Lower lobe of right lung (tissue), 2 donors: ENCODE measurements around the gene CIAO3. TPM values are rescaled to one million over a fixed set of nuclear protein-coding genes. Genes with fewer than 3 reads are reported as not detected.

ENCODE experiments used
- ATAC-seq, 2 donors: fragments of 200-7000 bp; cut with Tn5 transposase; one replicate each; pipeline ENCODE4 v1.9.1; 2020 to 2022; ENCODE audit warnings: mild to moderate bottlenecking in 2 of 2, moderate library complexity in 2 of 2
- DNase-seq: peaks from one replicate; pipeline ENCODE4 v3.0.0-alpha.2; 2020
- H3K27ac ChIP-seq: fragments of 200-600 bp; one replicate; pipeline ENCODE4 v1.8.0; 2022
- H3K27me3 ChIP-seq: fragments of 200-600 bp; one replicate; pipeline ENCODE4 v1.8.0; 2022; ENCODE audit warnings: low read depth
- H3K36me3 ChIP-seq: fragments of 200-600 bp; one replicate; pipeline ENCODE4 v1.8.0; 2022; ENCODE audit warnings: mild to moderate bottlenecking
- H3K4me1 ChIP-seq: fragments of 200-600 bp; one replicate; pipeline ENCODE4 v1.8.0; 2022
- H3K4me3 ChIP-seq: fragments of 200-600 bp; one replicate; pipeline ENCODE4 v1.8.0; 2022; ENCODE audit warnings: mild to moderate bottlenecking
- H3K9me3 ChIP-seq: fragments of 200-600 bp; one replicate; pipeline ENCODE4 v1.8.0; 2022
- CTCF ChIP-seq: fragments of 200-600 bp; IDR thresholded peaks from one replicate; pipeline ENCODE4 v1.8.0; 2022; ENCODE audit warnings: antibody characterized with exemption, mild to moderate bottlenecking
- intact Hi-C: fragments of 100-400 bp; cut with DNase I; formaldehyde crosslinking; loops from one replicate; pipeline ENCODE4 v1.11.0; 2022
- total RNA-seq: library from RNA; stranded (reverse); fragmentation: NEBNext Ultra II Directional; extraction: Animal tissue kit (Norgen Biotek cat#: 25700); gene quantifications from one replicate; pipeline ENCODE4 v1.2.1, GENCODE V29; 2021
- donor health status: DM: no; HTN: yes; CAD: no; lungs with severe emphysema.

Gene CIAO3
- total RNA-seq, 1 donor from 2014 or later, result 24.3 TPM

- DNase-seq (no peak), ATAC-seq (no peak)
- Histone ChIP-seq H3K4me1 (peaks cover 15% of the 10 kb centered on the region), H3K27me3 (no peaks in the 10 kb centered on the region), H3K27ac (no peak overlapping the region), H3K36me3 (peaks cover 11% of the 10 kb centered on the region), H3K4me3 (no peak overlapping the region), H3K9me3 (no peaks in the 10 kb centered on the region)
- intact Hi-C loops, result no loop called here
- no peak for TF ChIP-seq CTCF
Measured at GRCh38 chr16:741986-742629, 1.3 kb upstream of the CIAO3 start.

- Histone ChIP-seq H3K4me3 (peak overlapping the region; percentile 97), H3K36me3 (peaks cover 27% of the 10 kb centered on the region), H3K4me1 (peaks cover 15% of the 10 kb centered on the region), H3K27me3 (no peaks in the 10 kb centered on the region), H3K27ac (peak overlapping the region; percentile 86), H3K9me3 (no peaks in the 10 kb centered on the region)
- ATAC-seq (peak; percentile 24 to 38), DNase-seq (peak; percentile 65)
- no peak for TF ChIP-seq CTCF
- intact Hi-C loops, result no loop called here
Measured at GRCh38 chr16:740459-740763, 386 bp downstream of the CIAO3 start.

GRCh38 chr16:739560-740458, 988 bp downstream of the CIAO3 start:
- H3K9me3 ChIP-seq, result no peaks in the 10 kb centered on the region
- no peak for ATAC-seq
- peaks cover 34% of the 10 kb centered on the region for H3K36me3 ChIP-seq
- no peaks in the 10 kb centered on the region for H3K27me3 ChIP-seq
- peak overlapping the region; percentile 97 for H3K4me3 ChIP-seq
- no peak for TF ChIP-seq CTCF
- peaks cover 15% of the 10 kb centered on the region for H3K4me1 ChIP-seq
- intact Hi-C loops, result no loop called here
- DNase-seq, result no peak
- peak overlapping the region; percentile 86 for H3K27ac ChIP-seq

- Histone ChIP-seq H3K9me3 (no peaks in the 10 kb centered on the region), H3K36me3 (peaks cover 61% of the 10 kb centered on the region), H3K27me3 (no peaks in the 10 kb centered on the region), H3K4me1 (peaks cover 15% of the 10 kb centered on the region), H3K4me3 (no peak overlapping the region), H3K27ac (no peak overlapping the region)
- DNase-seq (no peak), ATAC-seq (no peak)
- intact Hi-C loops, result no loop called here
- TF ChIP-seq CTCF, result no peak
Measured at GRCh38 chr16:736936-737481, 3.8 kb downstream of the CIAO3 start.

GRCh38 chr16:735982-736453, 4.8 kb downstream of the CIAO3 start:
- Histone ChIP-seq H3K4me1 (peaks cover 11% of the 10 kb centered on the region), H3K9me3 (no peaks in the 10 kb centered on the region), H3K36me3 (peaks cover 61% of the 10 kb centered on the region), H3K4me3 (no peak overlapping the region), H3K27ac (no peak overlapping the region), H3K27me3 (no peaks in the 10 kb centered on the region)
- no peak for DNase-seq
- intact Hi-C loops, result no loop called here
- no peak for TF ChIP-seq CTCF
- ATAC-seq, result no peak
